Measurements from ENCODE around the gene UNK.

DNA sequence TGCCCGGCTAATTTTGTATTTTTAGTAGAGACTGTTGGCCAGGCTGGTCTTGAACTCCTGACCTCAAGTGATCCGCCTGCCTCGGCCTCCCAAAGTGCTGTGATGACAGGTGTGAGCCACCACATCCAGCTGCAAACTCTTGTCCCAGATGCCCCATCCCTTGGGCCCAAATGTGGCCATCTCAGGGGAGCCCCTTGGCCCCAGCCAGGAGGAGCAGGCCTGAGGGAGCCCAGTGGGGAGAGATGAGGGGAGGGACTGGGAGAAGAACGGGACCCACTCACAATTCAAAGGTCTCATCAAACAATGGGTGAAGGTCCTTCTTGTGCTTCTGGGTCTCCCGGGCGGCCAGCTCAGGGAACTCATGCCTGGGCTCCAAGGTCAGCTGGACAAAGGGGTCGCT lies 45.1 kb downstream of the UNK start:
- TF ChIP-seq POLR2A (IDR thresholded peaks at IDR 0.05) (no peak), POLR2AphosphoS5 (IDR thresholded peaks at IDR 0.05) (no peak)
- TF ChIP-seq, protein P1, sequence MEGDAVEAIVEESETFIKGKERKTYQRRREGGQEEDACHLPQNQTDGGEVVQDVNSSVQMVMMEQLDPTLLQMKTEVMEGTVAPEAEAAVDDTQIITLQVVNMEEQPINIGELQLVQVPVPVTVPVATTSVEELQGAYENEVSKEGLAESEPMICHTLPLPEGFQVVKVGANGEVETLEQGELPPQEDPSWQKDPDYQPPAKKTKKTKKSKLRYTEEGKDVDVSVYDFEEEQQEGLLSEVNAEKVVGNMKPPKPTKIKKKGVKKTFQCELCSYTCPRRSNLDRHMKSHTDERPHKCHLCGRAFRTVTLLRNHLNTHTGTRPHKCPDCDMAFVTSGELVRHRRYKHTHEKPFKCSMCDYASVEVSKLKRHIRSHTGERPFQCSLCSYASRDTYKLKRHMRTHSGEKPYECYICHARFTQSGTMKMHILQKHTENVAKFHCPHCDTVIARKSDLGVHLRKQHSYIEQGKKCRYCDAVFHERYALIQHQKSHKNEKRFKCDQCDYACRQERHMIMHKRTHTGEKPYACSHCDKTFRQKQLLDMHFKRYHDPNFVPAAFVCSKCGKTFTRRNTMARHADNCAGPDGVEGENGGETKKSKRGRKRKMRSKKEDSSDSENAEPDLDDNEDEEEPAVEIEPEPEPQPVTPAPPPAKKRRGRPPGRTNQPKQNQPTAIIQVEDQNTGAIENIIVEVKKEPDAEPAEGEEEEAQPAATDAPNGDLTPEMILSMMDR (IDR thresholded peaks at IDR 0.05 in 8 of 11, conservative IDR thresholded peaks at IDR 0.05 in 3 of 11) = no peak

Data from spleen (tissue), 7 donors.